ENCODE data around the gene KDM6A. TPM values are rescaled to one million over a fixed set of nuclear protein-coding genes. Genes with fewer than 3 reads are reported as not detected.
"Not testable (repeated sequence)": the region's sequence is repeated elsewhere in the genome, so short reads cannot be mapped to it uniquely, and the experiment has no call there.

The KDM6A gene
- total RNA-seq, 1 donor, result 20.3 TPM

DNA sequence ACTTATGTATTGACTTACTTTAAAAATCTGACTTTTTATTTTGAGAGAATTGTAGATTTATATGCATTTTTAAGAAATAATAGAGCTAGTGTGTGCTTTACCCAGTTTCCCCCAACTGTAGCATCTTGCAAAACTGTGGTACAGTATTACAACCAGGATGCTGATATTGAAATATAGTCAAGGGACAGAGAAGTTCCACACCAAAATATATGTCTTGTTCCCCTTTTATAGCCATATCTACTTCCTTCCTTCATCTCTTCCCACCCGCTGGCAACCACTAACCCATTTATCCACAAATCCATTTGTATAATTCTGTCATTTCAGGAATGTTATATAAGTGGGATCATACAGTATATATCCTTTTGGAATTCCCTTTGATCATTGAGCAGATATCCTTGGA lies 16.8 kb downstream of the KDM6A start:
- H4K20me1 ChIP-seq (ENCODE audit: insufficient read depth, low read length), result peaks cover 68% of the 10 kb centered on the region
- no peak for TF ChIP-seq CTCF (IDR thresholded peaks at IDR 0.05; ENCODE audit: extremely low read depth, low read depth, low read length)
- H3K4me3 ChIP-seq (ENCODE audit: insufficient read depth, low read length), result no peak overlapping the region
- DNase-seq (ENCODE audit: insufficient read length, low spot score, missing footprints), result no peak
- no peaks in the 10 kb centered on the region for H3K27me3 ChIP-seq (ENCODE audit: insufficient read depth, low read length)
- H2AFZ ChIP-seq (ENCODE audit: low read length), result no peak overlapping the region
- H3K36me3 ChIP-seq (ENCODE audit: insufficient read depth, low read length), result no peaks in the 10 kb centered on the region
- H3K4me2 ChIP-seq (ENCODE audit: insufficient read depth, low read length), result no peak overlapping the region
- peaks cover 97% of the 10 kb centered on the region for H3K79me2 ChIP-seq (ENCODE audit: insufficient read depth, low read length)
- H3K9me3 ChIP-seq (ENCODE audit: low read depth, low read length), result no peaks in the 10 kb centered on the region
- H3K4me1 ChIP-seq (ENCODE audit: insufficient read depth, low read length), result no peaks in the 10 kb centered on the region
- no peak overlapping the region for H3K27ac ChIP-seq (ENCODE audit: low read depth, low read length)

GRCh38 chrX:44890247-44890646 lies 17.3 kb downstream of the KDM6A start:
- no peak for DNase-seq (ENCODE audit: insufficient read length, low spot score, missing footprints)
- no peak for TF ChIP-seq CTCF (IDR thresholded peaks at IDR 0.05; ENCODE audit: extremely low read depth, low read depth, low read length)

DNA sequence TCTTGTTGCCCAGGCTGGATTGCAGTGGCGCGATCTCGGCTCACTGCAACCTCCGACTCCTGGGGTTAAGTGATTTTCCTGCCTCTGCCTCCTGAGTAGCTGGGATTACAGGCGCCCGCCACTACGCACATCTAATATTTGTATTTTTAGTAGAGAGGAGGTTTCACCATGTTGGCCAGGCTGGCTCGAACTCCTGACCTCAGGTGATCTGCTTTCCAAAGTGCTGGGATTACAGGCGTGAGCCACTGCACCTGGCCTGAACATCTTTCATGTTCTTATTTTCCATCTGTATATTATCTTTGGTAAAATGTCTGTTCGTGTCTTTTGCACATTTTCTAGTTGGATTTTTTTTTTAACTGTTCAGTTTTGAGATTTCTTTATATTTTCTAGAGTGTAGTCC lies 17.7 kb downstream of the KDM6A start:
- H3K4me2 ChIP-seq (ENCODE audit: insufficient read depth, low read length); H3K27me3 ChIP-seq (ENCODE audit: insufficient read depth, low read length); H3K27ac ChIP-seq (ENCODE audit: low read depth, low read length); H2AFZ ChIP-seq (ENCODE audit: low read length); H3K4me1 ChIP-seq (ENCODE audit: insufficient read depth, low read length); DNase-seq (ENCODE audit: insufficient read length, low spot score, missing footprints); H3K36me3 ChIP-seq (ENCODE audit: insufficient read depth, low read length); H3K9me3 ChIP-seq (ENCODE audit: low read depth, low read length); H3K4me3 ChIP-seq (ENCODE audit: insufficient read depth, low read length): not testable (repeated sequence)
- Histone ChIP-seq H4K20me1 (ENCODE audit: insufficient read depth, low read length) (peaks cover 66% of the 10 kb centered on the region), H3K79me2 (ENCODE audit: insufficient read depth, low read length) (peaks cover 95% of the 10 kb centered on the region)

More at GRCh38 chrX:44890247-44890646, 17.3 kb downstream of the KDM6A start:
- H2AFZ ChIP-seq (ENCODE audit: low read length), result no peak overlapping the region
- no peaks in the 10 kb centered on the region for H3K36me3 ChIP-seq (ENCODE audit: insufficient read depth, low read length)
- peaks cover 65% of the 10 kb centered on the region for H4K20me1 ChIP-seq (ENCODE audit: insufficient read depth, low read length)
- no peak overlapping the region for H3K4me2 ChIP-seq (ENCODE audit: insufficient read depth, low read length)
- no peak overlapping the region for H3K27ac ChIP-seq (ENCODE audit: low read depth, low read length)
- H3K27me3 ChIP-seq (ENCODE audit: insufficient read depth, low read length), result no peaks in the 10 kb centered on the region
- H3K4me1 ChIP-seq (ENCODE audit: insufficient read depth, low read length), result no peaks in the 10 kb centered on the region
- peaks cover 95% of the 10 kb centered on the region for H3K79me2 ChIP-seq (ENCODE audit: insufficient read depth, low read length)
- H3K4me3 ChIP-seq (ENCODE audit: insufficient read depth, low read length), result no peak overlapping the region
- no peaks in the 10 kb centered on the region for H3K9me3 ChIP-seq (ENCODE audit: low read depth, low read length)

DNA sequence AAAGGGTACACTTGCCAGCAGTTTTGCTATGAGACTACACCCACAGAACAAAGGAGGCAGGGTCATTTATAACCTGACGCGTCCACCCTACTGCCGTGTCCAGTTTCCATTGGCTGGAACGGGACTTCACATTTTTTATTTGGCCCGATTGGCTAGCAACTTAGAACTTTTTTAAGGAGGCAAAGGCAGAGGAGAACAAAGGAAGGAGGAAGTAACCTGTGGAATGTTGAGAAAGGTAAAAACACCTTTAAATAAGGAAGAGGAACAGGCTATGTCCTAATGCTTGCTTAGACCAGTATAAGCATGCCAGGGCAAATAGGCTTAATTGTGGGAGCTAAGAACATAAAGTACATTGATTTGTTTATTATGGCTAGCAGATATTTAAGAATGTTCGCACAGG lies 18.7 kb downstream of the KDM6A start:
- H3K27ac ChIP-seq (ENCODE audit: low read depth, low read length), result no peak overlapping the region
- peaks cover 64% of the 10 kb centered on the region for H4K20me1 ChIP-seq (ENCODE audit: insufficient read depth, low read length)
- H2AFZ ChIP-seq (ENCODE audit: low read length), result no peak overlapping the region
- H3K4me1 ChIP-seq (ENCODE audit: insufficient read depth, low read length), result no peaks in the 10 kb centered on the region
- H3K79me2 ChIP-seq (ENCODE audit: insufficient read depth, low read length), result peaks cover 95% of the 10 kb centered on the region
- H3K9me3 ChIP-seq (ENCODE audit: low read depth, low read length), result no peaks in the 10 kb centered on the region
- no peak overlapping the region for H3K4me3 ChIP-seq (ENCODE audit: insufficient read depth, low read length)
- no peak for TF ChIP-seq CTCF (IDR thresholded peaks at IDR 0.05; ENCODE audit: extremely low read depth, low read depth, low read length)
- no peak overlapping the region for H3K4me2 ChIP-seq (ENCODE audit: insufficient read depth, low read length)
- DNase-seq (ENCODE audit: insufficient read length, low spot score, missing footprints), result no peak
- H3K36me3 ChIP-seq (ENCODE audit: insufficient read depth, low read length), result no peaks in the 10 kb centered on the region
- H3K27me3 ChIP-seq (ENCODE audit: insufficient read depth, low read length), result no peaks in the 10 kb centered on the region

- Histone ChIP-seq H3K4me3 (ENCODE audit: insufficient read depth, low read length) (no peak overlapping the region), H3K4me1 (ENCODE audit: insufficient read depth, low read length) (no peaks in the 10 kb centered on the region), H3K27ac (ENCODE audit: low read depth, low read length) (no peak overlapping the region), H3K36me3 (ENCODE audit: insufficient read depth, low read length) (no peaks in the 10 kb centered on the region), H4K20me1 (ENCODE audit: insufficient read depth, low read length) (peaks cover 51% of the 10 kb centered on the region), H3K9me3 (ENCODE audit: low read depth, low read length) (no peaks in the 10 kb centered on the region), H3K4me2 (ENCODE audit: insufficient read depth, low read length) (no peak overlapping the region), H3K27me3 (ENCODE audit: insufficient read depth, low read length) (no peaks in the 10 kb centered on the region), H2AFZ (ENCODE audit: low read length) (no peak overlapping the region), H3K79me2 (ENCODE audit: insufficient read depth, low read length) (peaks cover 95% of the 10 kb centered on the region)
- DNase-seq (ENCODE audit: insufficient read length, low spot score, missing footprints), result no peak
- TF ChIP-seq CTCF (IDR thresholded peaks at IDR 0.05; ENCODE audit: extremely low read depth, low read depth, low read length), result no peak
Measured at GRCh38 chrX:44896876-44897186, 23.8 kb downstream of the KDM6A start.
